Tibial artery (tissue), 4 donors: Measurements from ENCODE around the gene OLFML2B.

Experiments
- DNase-seq, 2 donors: peaks; one replicate each; pipeline ENCODE4 v3.0.0-alpha.2; 2019
- H3K27ac ChIP-seq, 2 donors: fragments of 200-600 bp; sonication (generic) in 1 of 2; 1 replicate in 1 of 2; 2 replicates in 1 of 2; pipeline ENCODE4 v1.5.1; 2018 to 2019; ENCODE audit warnings: mild to moderate bottlenecking in 1 of 2
- H3K27me3 ChIP-seq, 2 donors: fragments of 200-600 bp; sonication (generic) in 1 of 2; one replicate each; pipeline versions ENCODE4 v1.5.1 to v1.6.0; 2016 to 2019
- H3K36me3 ChIP-seq, 3 donors: fragments of 200-600 bp; sonication (generic) in 2 of 3; one replicate each; pipeline ENCODE4 v1.5.1; 2016 to 2019; ENCODE audit warnings: mild to moderate bottlenecking in 2 of 3
- H3K4me1 ChIP-seq, 4 donors: fragments of 200-600 bp; sonication (generic) in 2 of 4; 1 replicate in 3 of 4; 2 replicates in 1 of 4; pipeline ENCODE4 v1.5.1; 2016 to 2019
- H3K4me3 ChIP-seq, 2 donors: fragments of 200-600 bp; sonication (generic) in 1 of 2; 1 replicate in 1 of 2; 2 replicates in 1 of 2; pipeline ENCODE4 v1.5.1; 2018 to 2019; ENCODE audit warnings: mild to moderate bottlenecking in 2 of 2
- H3K9me3 ChIP-seq, 3 donors: fragments of 200-600 bp; sonication (generic) in 1 of 3; one replicate each; pipeline ENCODE4 v1.5.1; 2016 to 2019
- CTCF ChIP-seq, 2 experiments: fragments of 200-600 bp in 1 of 2; fragments of 450-650 bp in 1 of 2; IDR thresholded peaks; one replicate each; pipeline ENCODE4 v1.5.1; 2017 to 2019; ENCODE audit warnings: antibody characterized with exemption in 2 of 2, mild to moderate bottlenecking in 1 of 2, moderate library complexity in 1 of 2
- intact Hi-C: fragments of 100-400 bp; cut with DNase I; formaldehyde crosslinking; loops from one replicate; pipeline ENCODE4 v1.15.0; 2023; ENCODE audit warnings: low total_unique reads

The OLFML2B gene

GRCh38 chr1:162023181-162023546, 505 bp downstream of the OLFML2B start:
- Histone ChIP-seq H3K9me3 (no peaks in the 10 kb centered on the region), H3K27me3 (no peaks in the 10 kb centered on the region), H3K4me1 (peaks cover 12 to 51% (median 38%) of the 10 kb centered on the region in 4 donors), H3K36me3 (no peaks in the 10 kb centered on the region), H3K4me3 (peak overlapping the region; percentile 68 to 70), H3K27ac (peak overlapping the region; percentile 82)
- intact Hi-C loops: no loop called here
- TF ChIP-seq CTCF (IDR thresholded peaks at IDR 0.05): no peak
- DNase-seq: no peak

GRCh38 chr1:162022626-162023025, 1.0 kb downstream of the OLFML2B start:
- Histone ChIP-seq H3K4me3 (peak overlapping the region; percentile 68 to 70), H3K36me3 (peaks cover 0 to 5% (median 2%) of the 10 kb centered on the region in 3 donors), H3K27ac (peak overlapping the region; percentile 82), H3K27me3 (no peaks in the 10 kb centered on the region), H3K9me3 (no peaks in the 10 kb centered on the region), H3K4me1 (peaks cover 12 to 56% (median 40%) of the 10 kb centered on the region in 4 donors)
- intact Hi-C loops: no loop called here
- TF ChIP-seq CTCF (IDR thresholded peaks at IDR 0.05): no peak
- DNase-seq: no peak

- intact Hi-C loops: no loop called here
- H3K36me3 ChIP-seq: peaks cover 6 to 20% (median 7%) of the 10 kb centered on the region in 3 donors
- DNase-seq: peak in 1 of 2 donors; percentile 81
- TF ChIP-seq CTCF (IDR thresholded peaks at IDR 0.05): no peak
- H3K4me3 ChIP-seq: peak overlapping the region; percentile 68 to 70
- peak overlapping the region; percentile 82 for H3K27ac ChIP-seq
- no peaks in the 10 kb centered on the region for H3K27me3 ChIP-seq
- no peaks in the 10 kb centered on the region for H3K9me3 ChIP-seq
- H3K4me1 ChIP-seq: peaks cover 12 to 63% (median 40%) of the 10 kb centered on the region in 4 donors
Observed at GRCh38 chr1:162021124-162021523, 2.5 kb downstream of the OLFML2B start.

- Histone ChIP-seq H3K4me3 (peak overlapping the region in 1 of 2 donors; percentile 70), H3K27me3 (no peaks in the 10 kb centered on the region), H3K9me3 (no peaks in the 10 kb centered on the region), H3K27ac (peak overlapping the region; percentile 82), H3K36me3 (peaks cover 11 to 22% (median 14%) of the 10 kb centered on the region in 3 donors), H3K4me1 (peaks cover 12 to 68% (median 40%) of the 10 kb centered on the region in 4 donors)
- TF ChIP-seq CTCF (IDR thresholded peaks at IDR 0.05): no peak
- DNase-seq: no peak
- intact Hi-C loops: no loop called here
Observed at GRCh38 chr1:162020150-162020549, 3.5 kb downstream of the OLFML2B start.

GRCh38 chr1:162019446-162019845, 4.2 kb downstream of the OLFML2B start:
- TF ChIP-seq CTCF (IDR thresholded peaks at IDR 0.05): no peak

GRCh38 chr1:162019006-162019405, 4.7 kb downstream of the OLFML2B start:
- DNase-seq: no peak
- intact Hi-C loops: no loop called here
- Histone ChIP-seq H3K27ac (peak overlapping the region; percentile 82), H3K4me1 (peaks cover 12 to 64% (median 38%) of the 10 kb centered on the region in 4 donors), H3K9me3 (no peaks in the 10 kb centered on the region), H3K27me3 (no peaks in the 10 kb centered on the region), H3K36me3 (peaks cover 13 to 30% (median 21%) of the 10 kb centered on the region in 3 donors), H3K4me3 (no peak overlapping the region)
- no peak for TF ChIP-seq CTCF (IDR thresholded peaks at IDR 0.05)

More at GRCh38 chr1:162019446-162019845, 4.2 kb downstream of the OLFML2B start:
- no peaks in the 10 kb centered on the region for H3K9me3 ChIP-seq
- peaks cover 12 to 67% (median 39%) of the 10 kb centered on the region in 4 donors for H3K4me1 ChIP-seq
- no peak for DNase-seq
- H3K27ac ChIP-seq: peak overlapping the region; percentile 82
- intact Hi-C loops: no loop called here
- H3K36me3 ChIP-seq: peaks cover 13 to 26% (median 21%) of the 10 kb centered on the region in 3 donors
- no peak overlapping the region for H3K4me3 ChIP-seq
- H3K27me3 ChIP-seq: no peaks in the 10 kb centered on the region
